Activated CD8-positive, alpha-beta memory T cell treated with anti-CD3 and anti-CD28 coated beads, Interleukin-2, amount 50 U/mL, for 48 hours (primary cell): ENCODE data around the gene ZNF77.
"Not testable (repeated sequence)": the region's sequence is repeated elsewhere in the genome, so short reads cannot be mapped to it uniquely, and the experiment has no call there.

ENCODE experiments used
- DNase-seq: peaks from one replicate; pipeline ENCODE4 v3.0.0-alpha.2; 2020

ZNF77 gene

DNA sequence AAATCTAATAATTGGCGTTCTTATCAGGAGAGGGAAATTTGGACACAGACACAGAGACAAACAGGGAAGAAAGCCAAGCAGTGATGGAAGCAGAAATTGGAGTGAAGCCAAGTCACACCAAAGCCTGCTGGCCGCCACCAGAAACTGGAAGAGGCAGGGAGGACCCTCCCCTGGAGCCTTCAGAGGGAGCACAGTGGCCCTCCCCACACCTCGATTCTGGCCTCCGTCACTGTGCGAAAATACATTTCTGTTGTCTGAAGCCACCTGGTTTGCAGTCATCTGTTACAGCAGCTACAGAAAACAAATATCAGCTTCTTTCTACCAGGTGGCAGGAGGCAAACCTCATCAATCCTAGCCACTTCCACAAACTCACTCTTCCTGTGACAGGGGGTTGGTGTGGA lies 24.3 kb upstream of the ZNF77 start:
- no peak for DNase-seq

DNA sequence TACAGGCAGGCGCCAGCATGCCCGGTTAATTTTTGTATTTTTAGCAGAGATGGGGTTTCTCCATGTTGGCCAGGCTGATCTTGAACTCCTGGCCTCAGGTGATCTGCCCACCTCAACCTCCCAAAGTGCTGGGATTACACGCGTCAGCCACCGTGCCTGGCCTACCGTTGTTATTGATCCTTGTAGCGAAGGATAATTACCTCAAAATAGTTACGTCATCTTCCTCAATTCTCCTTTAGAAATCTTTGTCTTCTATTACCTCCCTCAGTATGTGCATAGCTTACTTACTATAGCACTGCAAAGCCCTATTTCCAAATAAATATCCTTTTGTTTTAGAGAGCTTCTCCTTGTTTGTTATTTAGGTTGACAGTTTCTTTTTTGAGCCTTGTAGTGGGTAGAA lies 23.2 kb upstream of the ZNF77 start:
- no peak for DNase-seq

GRCh38 chr19:2964874-2965273 lies 20.1 kb upstream of the ZNF77 start:
- no peak for DNase-seq

DNA sequence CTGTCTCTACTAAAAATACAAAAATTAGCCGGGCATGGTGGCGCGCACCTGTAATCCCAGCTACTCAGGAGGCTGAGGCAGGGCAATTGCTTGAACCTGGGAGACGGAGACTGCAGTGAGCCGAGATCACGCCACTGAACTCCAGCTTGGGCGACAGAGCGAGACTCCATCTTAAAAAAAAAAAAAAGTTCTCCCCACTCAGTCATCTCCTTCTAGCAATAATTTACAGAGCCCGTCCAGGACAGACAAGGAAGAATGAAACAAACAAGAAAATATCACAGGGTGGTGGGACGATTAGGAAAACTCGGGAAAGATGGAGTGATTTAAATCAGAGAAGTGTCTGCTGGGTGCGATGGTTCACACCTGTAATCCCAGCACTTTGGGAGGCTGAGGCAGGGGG lies 18.9 kb upstream of the ZNF77 start:
- DNase-seq, result not testable (repeated sequence)

- no peak for DNase-seq
These were observed 18.4 kb upstream of the ZNF77 start for GRCh38 chr19:2963122-2963521.

DNA sequence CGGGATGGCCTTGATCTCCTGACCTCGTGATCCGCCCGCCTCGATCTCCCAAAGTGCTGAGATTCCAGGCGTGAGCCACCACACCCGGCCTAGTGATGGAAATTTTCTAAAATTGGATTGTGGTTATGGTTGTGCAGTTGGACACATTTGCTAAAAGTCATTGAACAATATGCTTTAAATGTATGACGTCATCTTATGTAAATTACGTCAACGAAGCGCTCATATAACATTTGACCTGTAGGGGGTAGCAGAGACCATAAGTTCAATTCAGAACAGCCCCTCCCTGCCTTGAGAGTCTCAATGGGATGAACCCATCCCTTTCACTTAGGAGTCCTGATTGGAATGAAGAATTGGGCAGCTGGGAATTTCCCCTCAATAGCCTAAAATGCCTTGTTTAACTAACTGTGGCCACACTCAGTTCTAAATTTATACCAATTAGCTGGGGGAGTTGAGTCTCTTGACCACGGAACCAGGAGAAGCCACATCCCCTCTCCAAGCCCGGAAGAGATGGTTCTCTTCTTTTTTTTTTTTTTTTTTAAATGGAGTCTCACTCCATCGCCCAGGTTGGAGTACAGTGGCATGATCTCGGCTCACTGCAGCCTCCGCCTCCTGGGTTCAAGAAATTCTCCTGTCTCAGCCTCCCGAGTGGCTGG lies 17.4 kb upstream of the ZNF77 start:
- no peak for DNase-seq

GRCh38 chr19:2960120-2960519 lies 15.3 kb upstream of the ZNF77 start:
- DNase-seq, result no peak

GRCh38 chr19:2957160-2957559 lies 12.4 kb upstream of the ZNF77 start:
- DNase-seq, result no peak

- no peak for DNase-seq
These were observed 8.2 kb upstream of the ZNF77 start for GRCh38 chr19:2952953-2953481.

- DNase-seq, result peak; percentile 100
These were observed 5.7 kb upstream of the ZNF77 start for GRCh38 chr19:2950286-2951124.

DNA sequence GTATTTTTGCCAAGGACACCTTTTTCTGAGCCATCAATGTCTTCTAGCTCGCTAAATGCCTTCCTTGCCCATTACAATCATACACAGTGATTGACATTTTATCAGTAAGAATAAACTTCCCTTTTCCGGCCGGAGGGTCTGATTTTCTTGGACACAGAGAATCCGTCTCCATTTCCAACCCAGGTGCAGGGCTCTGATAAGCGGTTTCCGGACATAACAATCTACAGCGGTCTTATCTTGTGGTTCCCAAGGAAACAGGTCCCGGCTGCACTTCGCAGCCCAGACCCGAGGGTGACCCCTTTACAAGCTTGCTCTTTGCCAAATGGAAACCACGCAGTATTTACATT lies 5.1 kb upstream of the ZNF77 start:
- no peak for DNase-seq

DNA sequence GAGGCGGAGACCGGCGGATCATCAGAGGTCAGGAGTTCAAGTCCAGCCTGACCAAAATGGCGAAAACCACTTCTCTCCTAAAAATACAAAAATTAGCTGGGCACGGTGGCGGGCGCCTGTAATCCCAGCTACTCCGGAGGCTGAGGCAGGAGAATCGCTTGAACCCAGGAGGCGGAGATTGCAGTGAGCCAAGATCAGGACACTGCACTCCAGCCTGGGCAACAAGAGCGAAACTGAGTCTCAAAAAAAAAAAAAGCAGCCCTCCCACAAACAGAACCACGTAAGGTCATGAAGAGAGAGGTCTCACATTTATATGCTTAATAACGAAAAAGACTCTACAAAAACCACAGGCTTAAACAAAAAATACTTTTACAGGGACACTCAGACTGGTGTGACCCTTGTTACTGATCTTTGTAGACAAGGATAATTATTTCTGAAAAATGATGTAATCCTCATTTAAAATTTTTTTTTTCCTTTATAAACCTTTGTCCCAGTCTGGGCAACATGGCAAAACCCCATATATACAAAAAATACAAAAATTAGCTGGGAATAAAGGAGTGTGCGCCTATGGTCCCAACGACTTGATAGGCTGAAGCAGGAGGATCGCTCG lies 909 bp upstream of the ZNF77 start:
- DNase-seq, result no peak

GRCh38 chr19:2944403-2944774 lies 382 bp downstream of the ZNF77 start:
- DNase-seq, result no peak

GRCh38 chr19:2942928-2943640 lies 1.7 kb downstream of the ZNF77 start:
- no peak for DNase-seq

- not testable (repeated sequence) for DNase-seq
These were observed 8.9 kb downstream of the ZNF77 start for GRCh38 chr19:2935863-2936262.

- DNase-seq, result no peak
These were observed 11.3 kb downstream of the ZNF77 start for GRCh38 chr19:2933490-2933910.

DNA sequence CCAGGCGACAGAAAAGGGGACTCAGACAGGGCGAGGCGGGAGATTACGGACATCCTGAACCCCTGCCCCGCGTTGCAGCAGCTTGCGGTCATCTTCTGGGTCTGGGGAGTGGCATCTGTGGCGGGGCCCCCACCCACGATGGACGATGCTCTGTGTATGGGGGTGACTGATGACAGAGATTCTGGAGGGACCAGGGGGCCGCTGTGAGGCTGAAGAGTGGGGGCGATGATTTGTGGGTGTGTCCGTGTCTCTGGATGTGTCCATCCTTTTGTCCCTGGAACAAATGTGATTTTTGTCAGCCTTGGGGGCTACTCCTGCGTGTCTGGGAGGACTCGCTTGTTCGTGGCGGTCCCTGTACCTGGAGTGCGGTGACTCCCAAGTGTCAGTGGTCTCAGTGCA lies 17.7 kb downstream of the ZNF77 start:
- DNase-seq, result no peak

DNA sequence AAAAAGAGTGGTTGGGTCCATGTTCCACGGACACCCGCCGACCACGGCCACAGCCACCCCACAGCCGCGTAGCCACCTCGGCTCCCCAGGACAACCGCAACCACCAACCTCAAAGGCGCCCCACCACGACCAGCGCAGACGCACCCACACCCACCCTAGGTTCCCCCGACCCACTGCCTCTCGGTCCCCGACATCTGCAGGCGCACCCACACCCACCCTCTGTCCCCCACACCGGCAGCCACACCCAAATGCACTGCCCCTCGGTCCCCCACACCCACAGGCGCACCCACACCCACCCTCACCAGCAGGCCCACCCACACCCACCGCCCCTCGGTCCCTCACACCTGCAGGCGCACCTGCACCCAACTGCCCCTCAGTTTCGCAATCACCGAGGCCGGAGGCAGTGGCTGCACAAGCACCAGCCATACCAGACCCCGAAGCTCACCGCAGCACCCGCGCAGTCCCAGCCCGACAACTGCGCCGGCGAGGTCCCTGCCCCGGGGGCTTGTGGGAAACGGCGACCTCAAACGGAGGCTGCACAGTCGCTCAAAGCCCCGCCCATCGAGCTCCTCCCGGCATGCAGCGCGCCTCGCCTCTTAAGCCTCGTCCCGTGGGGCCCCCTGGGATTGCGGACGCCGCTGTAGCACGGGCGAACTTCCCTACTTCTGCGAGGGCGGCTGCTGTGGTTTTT lies 18.3 kb downstream of the ZNF77 start:
- no peak for DNase-seq

DNA sequence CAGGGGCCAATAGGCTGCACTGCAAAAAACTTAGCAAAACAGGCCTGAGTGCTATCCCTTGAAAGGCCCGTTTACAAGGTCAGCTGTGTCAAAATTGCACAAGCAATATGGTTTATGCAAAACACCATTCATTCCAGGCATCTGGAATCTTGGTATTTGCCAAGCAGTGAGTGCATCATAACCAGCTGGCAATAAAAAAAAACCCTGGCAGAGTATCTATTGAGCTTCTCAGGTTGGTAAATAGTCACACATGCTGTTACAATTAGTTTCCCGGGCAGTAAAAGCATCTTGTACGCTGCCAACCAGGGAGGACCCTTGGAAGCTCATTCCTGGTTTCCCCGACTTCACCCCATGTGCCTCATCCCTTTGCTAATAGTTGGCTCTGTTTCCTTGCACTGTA lies 21.3 kb downstream of the ZNF77 start:
- DNase-seq, result no peak

- DNase-seq, result no peak
These were observed 21.8 kb downstream of the ZNF77 start for GRCh38 chr19:2922987-2923386.

DNA sequence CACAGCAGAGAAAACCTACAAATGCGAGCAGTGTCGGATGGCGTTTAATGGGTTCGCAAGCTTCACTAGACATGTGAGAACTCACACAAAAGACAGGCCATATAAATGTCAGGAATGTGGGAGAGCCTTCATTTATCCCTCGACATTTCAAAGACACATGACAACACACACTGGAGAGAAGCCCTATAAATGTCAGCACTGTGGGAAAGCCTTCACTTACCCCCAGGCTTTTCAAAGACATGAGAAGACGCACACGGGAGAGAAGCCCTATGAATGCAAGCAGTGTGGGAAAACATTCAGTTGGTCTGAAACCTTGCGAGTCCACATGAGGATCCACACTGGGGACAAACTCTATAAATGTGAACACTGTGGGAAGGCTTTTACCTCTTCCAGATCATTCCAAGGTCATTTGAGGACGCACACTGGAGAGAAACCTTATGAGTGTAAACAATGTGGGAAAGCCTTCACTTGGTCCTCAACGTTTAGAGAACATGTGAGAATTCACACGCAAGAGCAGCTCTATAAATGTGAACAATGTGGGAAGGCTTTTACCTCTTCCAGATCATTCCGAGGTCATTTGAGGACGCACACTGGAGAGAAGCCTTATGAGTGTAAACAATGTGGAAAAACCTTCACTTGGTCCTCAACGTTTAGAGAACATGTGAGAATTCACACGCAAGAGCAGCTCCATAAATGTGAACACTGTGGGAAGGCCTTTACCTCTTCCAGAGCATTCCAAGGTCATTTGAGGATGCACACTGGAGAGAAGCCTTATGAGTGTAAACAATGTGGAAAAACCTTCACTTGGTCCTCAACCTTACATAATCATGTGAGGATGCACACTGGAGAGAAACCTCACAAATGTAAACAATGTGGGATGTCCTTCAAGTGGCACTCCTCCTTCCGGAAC lies 27.2 kb downstream of the ZNF77 start:
- DNase-seq, result no peak

DNA sequence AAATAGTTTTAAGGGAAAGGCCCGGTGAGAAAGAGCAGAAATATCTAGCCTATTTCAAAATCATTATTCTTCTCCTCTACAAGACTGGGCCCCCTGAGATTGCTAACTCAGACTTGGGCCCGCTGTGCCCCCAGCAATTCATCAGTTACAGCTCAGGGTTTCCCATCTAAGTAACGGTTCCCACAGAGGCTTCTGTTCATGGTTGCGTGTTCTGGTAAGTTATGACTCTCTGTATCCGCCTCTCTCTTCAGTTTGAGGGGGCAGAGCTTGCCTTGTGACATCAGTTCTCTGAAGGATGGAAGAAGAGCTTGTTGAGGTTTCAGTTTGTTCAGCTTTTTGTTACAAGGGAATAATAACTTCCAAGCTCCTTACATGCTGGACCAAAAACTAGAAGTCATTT lies 32.5 kb downstream of the ZNF77 start:
- no peak for DNase-seq
